CD4-positive, CD25-positive, alpha-beta regulatory T cell (primary cell): ENCODE results near the gene GNS. TPM values are rescaled to one million over a fixed set of nuclear protein-coding genes. Genes with fewer than 3 reads are reported as not detected.

Source experiments
- ATAC-seq, 2 donors: fragments of 150-1000 bp; cut with Tn5 transposase; one replicate each; pipeline ENCODE4 v1.10.0; 2021; ENCODE audit warnings: low read depth in 2 of 2, moderate number of reproducible peaks in 2 of 2, moderate library complexity in 1 of 2
- DNase-seq, 3 donors: peaks; one replicate each; pipeline versions ENCODE4 v3.0.0 to v3.0.0-alpha.2; 2012 to 2022; ENCODE audit warnings: mixed read lengths in 1 of 3
- H3K27ac ChIP-seq: one replicate; pipeline ENCODE4 v1.7.0; 2013; ENCODE audit warnings: mild to moderate bottlenecking, low read length; ENCODE audit not compliant: insufficient read depth, poor library complexity, severe bottlenecking
- H3K27me3 ChIP-seq: one replicate; pipeline ENCODE4 v1.7.0; 2013; ENCODE audit warnings: low read length; ENCODE audit not compliant: control insufficient read depth, insufficient read depth
- H3K36me3 ChIP-seq: one replicate; pipeline ENCODE4 v1.7.0; 2013; ENCODE audit warnings: mild to moderate bottlenecking, low read length, moderate library complexity; ENCODE audit not compliant: control insufficient read depth, insufficient read depth
- H3K4me1 ChIP-seq: 2 replicates; pipeline ENCODE4 v1.7.0; 2013; ENCODE audit warnings: mild to moderate bottlenecking, low read length; ENCODE audit not compliant: insufficient read depth, control insufficient read depth, poor library complexity, severe bottlenecking
- H3K4me3 ChIP-seq: one replicate; pipeline ENCODE4 v1.7.0; 2013; ENCODE audit warnings: low read depth, mild to moderate bottlenecking, low read length, moderate library complexity
- H3K9me3 ChIP-seq, 2 experiments: 1 replicate in 1 of 2; 2 replicates in 1 of 2; pipeline ENCODE4 v1.7.0; 2013; ENCODE audit warnings: low read length in 2 of 2, mild to moderate bottlenecking in 1 of 2, moderate library complexity in 1 of 2; ENCODE audit not compliant: control insufficient read depth in 2 of 2
- H3K27ac Mint-ChIP-seq, 3 donors: one replicate each; pipeline ENCODE4 v1.8.0; 2020 to 2022; ENCODE audit warnings: mild to moderate bottlenecking in 3 of 3, mixed read lengths in 3 of 3, moderate library complexity in 2 of 3
- H3K27me3 Mint-ChIP-seq: one replicate; pipeline ENCODE4 v1.8.0; 2022; ENCODE audit warnings: mild to moderate bottlenecking, mixed read lengths
- H3K36me3 Mint-ChIP-seq: one replicate; pipeline ENCODE4 v1.8.0; 2020; ENCODE audit warnings: mixed read lengths
- H3K4me1 Mint-ChIP-seq, 4 donors: one replicate each; pipeline ENCODE4 v1.8.0; 2020 to 2022; ENCODE audit warnings: mixed read lengths in 4 of 4, mild to moderate bottlenecking in 1 of 4
- H3K4me3 Mint-ChIP-seq, 4 donors: one replicate each; pipeline ENCODE4 v1.8.0; 2020 to 2022; ENCODE audit warnings: mild to moderate bottlenecking in 4 of 4, mixed read lengths in 4 of 4, moderate library complexity in 3 of 4
- H3K9me3 Mint-ChIP-seq, 7 donors: one replicate each; pipeline ENCODE4 v1.8.0; 2020 to 2022; ENCODE audit warnings: mixed read lengths in 7 of 7, mild to moderate bottlenecking in 3 of 7, moderate library complexity in 2 of 7
- polyA plus RNA-seq, 4 donors: library from polyadenylated mRNA; unstranded; fragments of 300-500 nt; fragmentation: Illumina TruSeq; gene quantifications; one replicate each; pipeline ENCODE4 v1.2.3, GENCODE V29; 2021
- total RNA-seq: library from RNA; stranded (reverse); gene quantifications from one replicate; pipeline ENCODE4 v1.2.3, GENCODE V29; 2022

The GNS gene
- total and polyA plus RNA-seq, 5 donors from 2014 or later = 25.0 to 51.5 (median 41.6) TPM

DNA sequence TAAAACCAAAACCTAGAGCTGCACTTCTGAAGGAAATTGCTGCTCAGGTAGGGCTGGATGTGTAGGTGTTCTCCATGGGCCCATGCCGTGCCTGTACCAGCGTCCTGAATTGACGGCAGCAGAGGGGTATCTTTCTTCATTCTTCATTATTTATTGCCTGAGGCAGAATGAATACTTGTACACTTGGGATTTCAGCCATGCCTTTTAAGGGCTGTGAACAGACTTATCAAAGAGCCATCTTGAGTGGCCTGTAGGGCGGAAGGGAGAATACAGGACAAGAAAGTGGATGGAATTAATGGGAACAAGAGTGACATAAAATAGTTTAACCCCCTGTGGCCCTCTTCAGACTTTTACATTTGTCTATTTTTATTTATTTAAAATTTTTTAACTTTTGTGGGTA, 87.5 kb downstream of the GNS start:
- no peaks in the 10 kb centered on the region for H3K36me3 ChIP-seq

DNA sequence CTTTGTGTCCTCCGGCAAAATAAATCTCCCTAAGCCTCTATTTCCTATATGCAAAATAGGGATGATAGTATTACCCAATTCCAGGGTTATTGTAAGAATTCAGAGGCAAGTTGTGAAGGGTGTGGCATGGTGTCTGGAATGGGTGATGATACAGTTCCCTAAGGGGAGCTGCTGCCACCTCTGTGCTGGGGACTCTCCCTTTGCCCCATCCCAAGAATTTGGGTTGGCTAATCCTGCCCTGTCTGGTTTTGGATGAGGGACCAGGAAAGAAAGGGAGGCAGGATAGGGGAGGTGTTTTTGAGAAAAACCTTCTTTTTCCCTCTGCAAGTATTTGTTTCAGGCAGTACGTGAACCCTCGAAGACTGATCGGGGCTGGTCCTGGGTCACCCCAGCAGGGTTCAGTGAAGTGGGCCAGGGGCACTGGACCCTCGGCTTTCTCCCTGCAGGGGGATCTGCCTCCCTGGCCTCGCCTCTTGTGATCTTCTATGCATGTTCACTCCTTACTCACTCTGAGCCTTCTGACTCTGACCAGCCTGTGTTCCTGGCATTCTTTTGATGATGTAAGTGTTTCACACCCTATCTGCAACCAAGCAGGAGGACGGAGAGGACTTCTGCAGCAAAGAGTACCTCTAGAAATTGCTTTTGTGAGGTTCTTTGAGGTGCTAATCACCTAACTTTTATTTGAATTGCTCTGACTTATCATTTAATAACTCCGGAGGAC, 88.1 kb downstream of the GNS start:
- DNase-seq (no peak), ATAC-seq (no peak)
- H3K27ac Mint-ChIP-seq = peak overlapping the region; percentile 95 to 97 (median 97)
- peak overlapping the region; percentile 89 to 98 (median 95) for H3K4me3 Mint-ChIP-seq
- H3K36me3 Mint-ChIP-seq = peaks cover 12% of the 10 kb centered on the region
- peak overlapping the region; percentile 92 for H3K27ac ChIP-seq
- no peaks in the 10 kb centered on the region for H3K9me3 ChIP-seq
- H3K27me3 ChIP-seq = no peaks in the 10 kb centered on the region
- H3K27me3 Mint-ChIP-seq = no peaks in the 10 kb centered on the region
- H3K4me1 ChIP-seq = peaks cover 100% of the 10 kb centered on the region
- H3K4me1 Mint-ChIP-seq = peaks cover 44 to 93% (median 76%) of the 10 kb centered on the region in 4 donors
- peak overlapping the region; percentile 80 for H3K4me3 ChIP-seq
- H3K36me3 ChIP-seq = no peaks in the 10 kb centered on the region
- H3K9me3 Mint-ChIP-seq = no peaks in the 10 kb centered on the region

More for the DNA sequence above, 87.5 kb downstream of the GNS start:
- no peak for DNase-seq
- H3K9me3 Mint-ChIP-seq = no peaks in the 10 kb centered on the region
- H3K27ac Mint-ChIP-seq = peak overlapping the region; percentile 95 to 97 (median 97)
- Histone ChIP-seq H3K27ac (peak overlapping the region; percentile 92), H3K4me3 (peak overlapping the region; percentile 80), H3K27me3 (no peaks in the 10 kb centered on the region), H3K4me1 (peaks cover 100% of the 10 kb centered on the region), H3K9me3 (no peaks in the 10 kb centered on the region)
- peaks cover 12% of the 10 kb centered on the region for H3K36me3 Mint-ChIP-seq
- peaks cover 38 to 93% (median 73%) of the 10 kb centered on the region in 4 donors for H3K4me1 Mint-ChIP-seq
- ATAC-seq = no peak
- no peaks in the 10 kb centered on the region for H3K27me3 Mint-ChIP-seq
- peak overlapping the region; percentile 70 to 98 (median 92) for H3K4me3 Mint-ChIP-seq

DNA sequence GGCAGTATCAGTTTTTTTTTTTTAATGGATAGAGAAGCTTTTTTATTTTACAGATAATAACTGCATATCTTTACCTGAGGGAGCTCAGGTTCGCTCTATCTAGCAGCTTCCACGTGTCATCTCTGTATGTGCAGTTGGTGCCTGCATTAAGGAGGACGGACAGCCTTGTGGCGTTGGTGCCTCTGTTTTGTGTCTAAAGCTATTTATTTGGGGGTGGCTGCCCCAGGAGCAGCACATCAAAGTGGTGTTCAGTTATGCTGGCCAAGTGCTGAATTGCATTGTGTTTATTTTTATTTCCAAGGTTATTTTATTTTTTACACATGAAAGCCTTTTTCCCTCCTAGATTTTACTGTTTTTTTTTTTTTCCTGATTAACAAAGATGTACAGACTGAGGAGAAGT, 89.2 kb downstream of the GNS start:
- H3K36me3 Mint-ChIP-seq = peaks cover 9% of the 10 kb centered on the region
- H3K36me3 ChIP-seq = no peaks in the 10 kb centered on the region
- no peak for ATAC-seq
- H3K4me1 Mint-ChIP-seq = peaks cover 46 to 94% (median 83%) of the 10 kb centered on the region in 4 donors
- peak in 1 of 3 donors; percentile 28 for DNase-seq
- peak overlapping the region; percentile 95 to 97 (median 97) for H3K27ac Mint-ChIP-seq
- H3K9me3 Mint-ChIP-seq = no peaks in the 10 kb centered on the region
- peaks cover 100% of the 10 kb centered on the region for H3K4me1 ChIP-seq
- no peaks in the 10 kb centered on the region for H3K27me3 Mint-ChIP-seq
- H3K4me3 ChIP-seq = peak overlapping the region; percentile 80
- H3K9me3 ChIP-seq = no peaks in the 10 kb centered on the region
- no peaks in the 10 kb centered on the region for H3K27me3 ChIP-seq
- peak overlapping the region; percentile 82 to 98 (median 95) for H3K4me3 Mint-ChIP-seq
- H3K27ac ChIP-seq = peak overlapping the region; percentile 92

DNA sequence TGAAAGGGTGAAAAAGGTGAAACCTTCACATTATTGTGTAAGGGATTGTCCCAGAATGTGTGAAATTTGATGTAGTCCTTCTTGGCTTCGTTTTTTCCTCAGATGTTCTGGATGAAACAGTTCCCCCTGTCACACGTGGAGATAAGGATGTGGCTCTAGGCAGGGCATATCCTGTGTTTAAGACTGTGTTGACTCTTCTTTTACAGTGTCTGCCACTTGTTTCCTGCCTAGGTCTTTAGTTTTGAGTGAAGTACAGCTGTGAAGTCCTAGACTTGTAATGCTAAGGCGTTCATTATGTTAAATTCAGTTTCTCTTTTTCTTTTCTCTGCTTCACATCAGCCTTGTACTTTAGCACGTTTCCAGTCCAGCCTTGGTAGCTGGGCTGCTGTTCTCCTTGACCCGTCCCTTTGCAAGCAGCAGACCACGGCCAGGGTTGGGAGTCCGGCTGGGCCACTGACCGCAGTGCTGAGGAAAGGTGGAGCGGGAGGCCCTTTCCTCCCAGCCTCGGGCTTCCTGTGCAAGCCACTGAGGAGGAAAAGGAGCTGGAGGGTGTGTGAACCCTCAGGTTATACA, 89.8 kb downstream of the GNS start:
- Mint-ChIP-seq H3K36me3 (peaks cover 9% of the 10 kb centered on the region), H3K4me1 (peaks cover 46 to 95% (median 84%) of the 10 kb centered on the region in 4 donors), H3K4me3 (peak overlapping the region; percentile 82 to 98 (median 95)), H3K9me3 (no peaks in the 10 kb centered on the region), H3K27me3 (no peaks in the 10 kb centered on the region), H3K27ac (peak overlapping the region; percentile 95 to 97 (median 97))
- Histone ChIP-seq H3K4me3 (peak overlapping the region; percentile 80), H3K27me3 (no peaks in the 10 kb centered on the region), H3K27ac (peak overlapping the region; percentile 92), H3K4me1 (peaks cover 100% of the 10 kb centered on the region), H3K9me3 (no peaks in the 10 kb centered on the region), H3K36me3 (no peaks in the 10 kb centered on the region)
- peak; percentile 46 to 92 (median 82) for DNase-seq
- peak; percentile 92 for ATAC-seq

DNA sequence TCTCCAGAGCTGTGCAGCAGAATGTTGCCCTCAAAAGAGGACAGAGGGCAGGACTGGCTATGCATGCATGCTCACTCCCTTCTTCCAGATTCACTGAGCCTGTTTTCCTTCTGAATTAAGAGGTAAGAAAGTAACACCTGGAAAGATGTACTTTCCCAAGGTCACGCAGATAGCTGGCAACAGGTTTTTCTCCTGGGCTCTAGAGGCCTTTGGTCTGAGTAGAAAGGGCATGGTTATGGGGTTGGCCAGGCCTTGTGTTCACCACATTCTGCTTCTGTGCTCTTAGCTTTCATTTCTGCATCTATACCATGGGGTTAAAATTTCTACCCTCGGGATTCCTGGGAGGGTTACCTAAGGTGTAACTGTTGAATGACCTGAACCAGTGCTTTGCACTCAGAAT, 91.4 kb downstream of the GNS start:
- Histone ChIP-seq H3K4me3 (peak overlapping the region; percentile 51), H3K27me3 (no peaks in the 10 kb centered on the region), H3K9me3 (no peaks in the 10 kb centered on the region), H3K36me3 (no peaks in the 10 kb centered on the region), H3K4me1 (peaks cover 100% of the 10 kb centered on the region), H3K27ac (peak overlapping the region; percentile 92)
- DNase-seq (no peak), ATAC-seq (no peak)
- Mint-ChIP-seq H3K9me3 (no peaks in the 10 kb centered on the region), H3K27ac (peak overlapping the region; percentile 75 to 97 (median 95)), H3K27me3 (no peaks in the 10 kb centered on the region), H3K4me1 (peaks cover 38 to 95% (median 77%) of the 10 kb centered on the region in 4 donors), H3K4me3 (peak overlapping the region in 3 of 4 donors; percentile 66 to 96 (median 94)), H3K36me3 (peaks cover 8% of the 10 kb centered on the region)

DNA sequence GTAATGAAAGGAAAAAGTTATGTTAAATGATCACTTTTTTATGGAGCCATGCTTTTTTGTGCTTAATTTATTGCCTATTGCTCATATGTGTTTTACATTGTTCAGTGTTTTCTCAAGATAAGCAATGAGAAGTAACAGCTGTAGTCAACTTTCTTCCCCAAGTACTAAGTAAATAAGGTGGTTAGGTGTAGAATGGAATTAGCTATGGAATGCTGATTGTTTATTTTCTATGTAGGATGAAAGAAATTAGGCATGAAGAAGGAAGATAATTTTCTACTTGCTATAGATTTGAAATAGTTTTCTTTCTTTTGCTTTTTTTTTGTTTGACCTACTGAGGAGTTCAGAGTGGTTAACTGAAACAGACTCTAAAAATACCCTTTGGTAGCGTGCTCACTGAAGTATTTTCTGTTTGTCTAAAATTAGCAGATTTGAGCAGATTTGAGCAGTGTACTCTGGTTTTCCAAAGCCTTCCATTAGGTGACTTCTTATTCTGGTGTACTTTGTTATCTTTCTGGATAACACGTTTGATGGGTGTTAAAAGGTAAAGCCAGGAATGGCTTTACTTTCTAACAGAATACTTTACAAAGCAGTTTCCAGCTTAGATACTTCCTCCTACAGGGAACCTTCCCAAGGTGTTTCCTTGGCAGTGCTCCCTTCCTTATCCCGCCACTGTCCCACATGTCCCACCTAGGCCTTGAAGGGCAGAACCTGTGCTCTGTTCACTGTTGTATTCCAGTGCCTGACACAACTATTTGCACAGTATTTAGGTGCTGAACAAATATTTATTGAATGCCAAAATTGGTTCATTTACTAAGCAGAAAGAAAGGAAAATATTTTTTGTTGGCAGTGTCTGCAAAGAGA, 92.9 kb downstream of the GNS start:
- no peaks in the 10 kb centered on the region for H3K9me3 Mint-ChIP-seq
- H3K27ac ChIP-seq = peak overlapping the region; percentile 92
- peaks cover 39 to 95% (median 74%) of the 10 kb centered on the region in 4 donors for H3K4me1 Mint-ChIP-seq
- H3K27me3 Mint-ChIP-seq = no peaks in the 10 kb centered on the region
- ATAC-seq (no peak), DNase-seq (no peak)
- H3K9me3 ChIP-seq = no peaks in the 10 kb centered on the region
- peak overlapping the region; percentile 75 to 97 (median 95) for H3K27ac Mint-ChIP-seq
- H3K4me3 ChIP-seq = peak overlapping the region; percentile 58
- H3K36me3 ChIP-seq = no peaks in the 10 kb centered on the region
- no peaks in the 10 kb centered on the region for H3K27me3 ChIP-seq
- H3K36me3 Mint-ChIP-seq = peaks cover 3% of the 10 kb centered on the region
- peaks cover 100% of the 10 kb centered on the region for H3K4me1 ChIP-seq
- peak overlapping the region; percentile 68 to 96 (median 83) for H3K4me3 Mint-ChIP-seq

DNA sequence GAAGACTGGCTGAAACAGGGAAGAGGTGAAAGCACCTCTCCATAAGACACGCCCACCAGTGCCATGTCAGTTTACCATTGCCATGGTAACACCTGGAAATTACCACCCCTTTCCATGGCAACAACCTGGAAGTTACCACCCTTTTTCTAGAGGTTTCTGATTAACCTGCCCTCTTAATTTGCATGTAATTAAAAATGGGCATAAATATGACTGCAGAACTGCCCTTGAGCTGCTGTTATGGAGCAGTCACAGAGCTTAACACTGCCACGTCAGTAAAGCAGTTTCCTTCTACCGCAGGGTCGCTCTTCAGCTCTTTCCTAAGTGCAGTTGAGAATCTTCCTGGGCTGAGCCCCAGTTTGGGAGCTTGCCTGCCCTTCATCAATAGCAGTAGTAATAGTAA, 93.7 kb downstream of the GNS start:
- peak; percentile 54 for ATAC-seq
- Histone ChIP-seq H3K27ac (peak overlapping the region; percentile 92), H3K4me1 (peaks cover 99% of the 10 kb centered on the region), H3K4me3 (peak overlapping the region; percentile 58), H3K9me3 (no peaks in the 10 kb centered on the region), H3K27me3 (no peaks in the 10 kb centered on the region), H3K36me3 (no peaks in the 10 kb centered on the region)
- Mint-ChIP-seq H3K27ac (peak overlapping the region; percentile 75 to 97 (median 95)), H3K36me3 (peaks cover 8% of the 10 kb centered on the region), H3K27me3 (no peaks in the 10 kb centered on the region), H3K4me3 (peak overlapping the region; percentile 68 to 96 (median 83)), H3K4me1 (peaks cover 43 to 95% (median 73%) of the 10 kb centered on the region in 4 donors), H3K9me3 (no peaks in the 10 kb centered on the region)
- peak; percentile 71 to 80 (median 76) for DNase-seq
